ENCODE measurements around the gene ZXDC. TPM values are rescaled to one million over a fixed set of nuclear protein-coding genes. Genes with fewer than 3 reads are reported as not detected.

The ZXDC gene
- total RNA-seq, 2 donors from 2014 or later: 53.5 to 55.0 TPM

GRCh38 chr3:126439968-126440708, 35.6 kb downstream of the ZXDC start:
- DNase-seq (ENCODE audit: low spot score) (no peak), ATAC-seq (ENCODE audit: insufficient number of reproducible peaks, low FRiP score, low read depth) (no peak)
- Histone ChIP-seq H3K27me3 (replicated peaks; ENCODE audit: insufficient read depth) (no peaks in the 10 kb centered on the region), H3K36me3 (peaks cover 22% of the 10 kb centered on the region), H3K4me1 (ENCODE audit: control insufficient read depth in 1 of 2, low read depth in 2 of 2) (no peaks in the 10 kb centered on the region), H3K4me3 (no peak overlapping the region), H3K27ac (no peak overlapping the region), H3K9me3 (no peaks in the 10 kb centered on the region)
- TF ChIP-seq CTCF (IDR thresholded peaks at IDR 0.05): no peak

- Histone ChIP-seq H3K27me3 (replicated peaks; ENCODE audit: insufficient read depth) (no peaks in the 10 kb centered on the region), H3K36me3 (peaks cover 22% of the 10 kb centered on the region), H3K27ac (no peak overlapping the region), H3K4me1 (ENCODE audit: control insufficient read depth in 1 of 2, low read depth in 2 of 2) (no peaks in the 10 kb centered on the region), H3K9me3 (no peaks in the 10 kb centered on the region), H3K4me3 (no peak overlapping the region)
- ATAC-seq (ENCODE audit: insufficient number of reproducible peaks, low FRiP score, low read depth): no peak
- TF ChIP-seq CTCF (IDR thresholded peaks at IDR 0.05): no peak
- DNase-seq (ENCODE audit: low spot score): no peak
Measured at GRCh38 chr3:126439346-126439967, 36.2 kb downstream of the ZXDC start.

- Histone ChIP-seq H3K36me3 (peaks cover 22% of the 10 kb centered on the region), H3K4me3 (no peak overlapping the region)
Measured at GRCh38 chr3:126438746-126439145, 36.9 kb downstream of the ZXDC start.

GRCh38 chr3:126438186-126438585, 37.5 kb downstream of the ZXDC start:
- Histone ChIP-seq H3K36me3 (peaks cover 22% of the 10 kb centered on the region), H3K27ac (no peak overlapping the region), H3K9me3 (no peaks in the 10 kb centered on the region), H3K4me1 (ENCODE audit: control insufficient read depth in 1 of 2, low read depth in 2 of 2) (no peaks in the 10 kb centered on the region), H3K27me3 (replicated peaks; ENCODE audit: insufficient read depth) (no peaks in the 10 kb centered on the region), H3K4me3 (no peak overlapping the region)
- no peak for ATAC-seq (ENCODE audit: insufficient number of reproducible peaks, low FRiP score, low read depth)
- no peak for TF ChIP-seq CTCF (IDR thresholded peaks at IDR 0.05)
- no peak for DNase-seq (ENCODE audit: low spot score)

More at GRCh38 chr3:126438746-126439145, 36.9 kb downstream of the ZXDC start:
- no peak overlapping the region for H3K27ac ChIP-seq
- DNase-seq (ENCODE audit: low spot score) (no peak), ATAC-seq (ENCODE audit: insufficient number of reproducible peaks, low FRiP score, low read depth) (no peak)
- no peak for TF ChIP-seq CTCF (IDR thresholded peaks at IDR 0.05)
- H3K27me3 ChIP-seq (replicated peaks; ENCODE audit: insufficient read depth): no peaks in the 10 kb centered on the region
- H3K4me1 ChIP-seq (ENCODE audit: control insufficient read depth in 1 of 2, low read depth in 2 of 2): no peaks in the 10 kb centered on the region
- H3K9me3 ChIP-seq: no peaks in the 10 kb centered on the region

- Histone ChIP-seq H3K27me3 (replicated peaks; ENCODE audit: insufficient read depth) (no peaks in the 10 kb centered on the region), H3K27ac (no peak overlapping the region), H3K36me3 (peaks cover 22% of the 10 kb centered on the region), H3K4me1 (ENCODE audit: control insufficient read depth in 1 of 2, low read depth in 2 of 2) (no peaks in the 10 kb centered on the region), H3K9me3 (no peaks in the 10 kb centered on the region), H3K4me3 (no peak overlapping the region)
- no peak for DNase-seq (ENCODE audit: low spot score)
- TF ChIP-seq CTCF (IDR thresholded peaks at IDR 0.05): no peak
- no peak for ATAC-seq (ENCODE audit: insufficient number of reproducible peaks, low FRiP score, low read depth)
Measured at GRCh38 chr3:126436826-126437717, 38.6 kb downstream of the ZXDC start.

All from thoracic aorta (tissue), 2 donors.